ENCODE data around the gene SAMHD1.

- TF ChIP-seq EZH2 (IDR thresholded peaks at IDR 0.05; ENCODE audit: borderline replicate concordance, low read length), result no peak
- TF ChIP-seq CTCF (IDR thresholded peaks at IDR 0.05; ENCODE audit: low read length), result no peak
Measured at GRCh38 chr20:36881888-36882287, 69.6 kb downstream of the SAMHD1 start.
